H7 (cell line): ENCODE measurements around the gene MCM9. TPM values are rescaled to one million over a fixed set of nuclear protein-coding genes. Genes with fewer than 3 reads are reported as not detected.

ENCODE experiments used
- DNase-seq: peaks from one replicate; pipeline ENCODE4 v3.0.0; 2012
- H3K27me3 ChIP-seq: 2 replicates; pipeline ENCODE4 v1.6.0; 2011; ENCODE audit warnings: mild to moderate bottlenecking, low read length; ENCODE audit not compliant: control insufficient read depth, insufficient read depth
- H3K36me3 ChIP-seq: replicated peaks from 2 replicates; pipeline ENCODE4 v1.5.1; 2011; ENCODE audit warnings: low read length; ENCODE audit not compliant: control insufficient read depth, insufficient read depth
- H3K4me3 ChIP-seq: 2 replicates; pipeline ENCODE4 v1.5.1; 2011; ENCODE audit warnings: low read depth, mild to moderate bottlenecking, control low read depth, low read length, moderate library complexity; ENCODE audit not compliant: insufficient read depth
- total RNA-seq: library from RNA; depleted of rRNA; stranded (reverse); fragments of >200 nt; shearing (Covaris generic); gene quantifications from 2 replicates; pipeline ENCODE4 v1.2.3, GENCODE V29; 2014; rRNA removed

MCM9 gene
- 8.7 and 10.7 TPM in 2 replicates for total RNA-seq

DNA sequence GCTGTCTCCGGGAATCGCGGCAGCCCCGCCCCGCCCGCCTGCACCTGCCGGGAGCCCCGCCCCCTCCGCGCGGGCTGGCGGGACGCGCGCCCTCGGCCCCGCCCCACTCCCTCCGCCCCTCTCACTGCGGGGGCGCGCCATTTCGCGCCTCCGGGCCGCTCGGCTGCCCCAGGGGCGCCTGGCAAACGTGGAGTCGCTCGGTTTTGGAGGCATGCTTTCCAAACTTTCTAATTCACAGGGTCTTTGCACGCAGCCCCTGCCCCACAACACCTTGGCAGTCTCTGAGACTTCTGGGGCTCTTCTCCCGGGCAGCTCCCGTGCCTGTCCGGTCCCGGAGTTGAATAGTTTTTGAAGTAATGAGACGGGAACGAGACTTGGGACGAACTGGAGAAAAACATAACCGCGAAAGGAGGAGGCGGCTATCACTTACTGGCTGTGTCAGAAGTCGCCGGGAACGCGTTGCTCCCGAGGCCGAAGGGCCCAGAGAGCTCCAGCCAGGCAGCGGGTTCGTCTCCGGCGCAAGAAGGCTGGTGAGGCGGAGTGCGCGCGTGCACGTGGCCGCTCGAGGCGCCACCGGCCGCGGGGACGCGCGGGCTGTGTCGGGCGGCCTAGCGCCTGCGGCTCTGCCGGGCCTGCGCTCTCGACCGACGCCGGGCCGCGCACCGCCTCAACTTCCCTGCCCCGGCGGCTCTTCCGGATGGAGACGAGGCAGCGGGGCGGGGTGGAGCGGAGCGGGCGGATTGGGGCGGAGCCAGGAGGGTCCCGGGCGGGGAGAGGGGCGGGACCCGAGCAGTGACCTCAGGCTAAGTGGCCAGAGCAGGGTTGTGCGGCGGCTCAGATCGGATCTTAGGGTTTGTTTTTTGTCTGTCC is at the start of gene MCM9:
Gene MCM9 (minus strand): TSS at position 699 of the 870 bp plus-strand sequence. CDS start 3,436 bp downstream, outside the sequence.
- Histone ChIP-seq H3K36me3 (no peaks in the 10 kb centered on the region; the same call in 1 of the 2 replicates), H3K4me3 (peak within 1 kb of the TSS; percentile 89), H3K27me3 (no peaks in the 10 kb centered on the region)
- DNase-seq = peak; percentile 96

DNA sequence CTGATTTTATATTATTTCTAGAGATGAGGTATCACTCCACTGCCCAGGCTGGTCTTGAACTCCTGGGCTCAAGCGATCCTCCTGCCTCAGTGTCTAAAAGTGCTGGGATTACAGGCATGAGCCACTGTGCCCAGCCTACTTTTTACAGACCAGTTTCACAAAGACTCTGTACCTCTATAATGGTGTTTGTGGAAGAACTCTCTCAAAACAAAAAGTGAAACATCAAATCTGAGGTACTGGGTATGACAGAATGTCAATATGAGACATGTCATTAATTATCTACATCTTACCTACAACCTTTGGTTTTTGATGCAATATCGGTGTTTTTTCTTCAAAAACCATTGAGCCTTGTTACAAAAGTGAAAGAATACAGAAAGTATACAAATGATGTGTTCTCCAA is 49.4 kb upstream of the MCM9 start:
- H3K36me3 ChIP-seq = no peaks in the 10 kb centered on the region
- H3K27me3 ChIP-seq = no peaks in the 10 kb centered on the region
- DNase-seq = no peak
- no peak overlapping the region for H3K4me3 ChIP-seq

DNA sequence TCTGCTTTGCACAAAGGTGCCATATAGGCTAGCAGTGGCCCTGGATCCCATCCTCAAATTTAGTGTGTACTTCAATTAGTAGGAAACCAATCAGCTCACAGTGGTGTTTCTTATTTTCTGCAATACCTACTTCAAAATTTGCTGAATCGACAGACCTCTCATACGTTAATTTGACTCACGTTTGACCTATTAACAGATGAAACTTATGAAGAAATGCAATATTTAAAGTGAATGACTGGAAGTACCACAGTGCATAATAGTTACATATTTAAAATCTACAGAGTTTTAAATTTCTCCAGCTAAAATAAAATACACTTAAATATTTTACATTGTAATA is 47.6 kb upstream of the MCM9 start:
- H3K36me3 ChIP-seq = no peaks in the 10 kb centered on the region
- DNase-seq = no peak
- no peak overlapping the region for H3K4me3 ChIP-seq
- H3K27me3 ChIP-seq = no peaks in the 10 kb centered on the region

DNA sequence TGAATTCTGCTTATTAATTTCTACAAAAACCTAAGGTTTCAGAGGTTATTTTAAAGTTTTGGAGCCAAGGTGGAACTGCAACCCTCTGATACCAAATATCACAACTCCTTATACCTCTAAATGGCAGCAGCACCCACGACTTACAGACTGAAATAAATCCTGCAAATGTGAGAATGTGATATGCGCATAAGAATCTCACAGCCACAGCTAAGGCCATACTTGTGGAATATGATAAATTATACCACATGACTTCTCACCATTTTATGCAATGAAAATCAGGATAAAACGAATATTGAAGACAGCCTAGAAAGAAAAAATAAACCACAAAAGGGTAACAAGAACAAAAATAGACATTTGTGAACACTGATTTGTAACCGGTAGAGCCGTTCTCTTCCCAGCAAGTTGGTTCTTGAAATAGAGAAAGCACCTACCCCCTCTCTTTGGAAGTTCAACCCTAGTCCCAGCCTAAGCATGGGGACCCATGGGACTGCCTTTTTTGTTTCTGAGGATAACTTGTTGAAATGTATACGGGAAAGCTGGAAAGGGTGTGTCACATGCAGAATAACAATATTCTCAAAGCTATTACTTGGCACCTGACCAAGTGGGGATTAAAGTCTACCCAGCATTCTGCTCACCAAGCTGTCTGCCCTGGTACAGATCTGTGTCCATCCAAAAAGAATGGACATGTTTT is 47.1 kb upstream of the MCM9 start:
- H3K36me3 ChIP-seq = no peaks in the 10 kb centered on the region
- no peak overlapping the region for H3K4me3 ChIP-seq

DNA sequence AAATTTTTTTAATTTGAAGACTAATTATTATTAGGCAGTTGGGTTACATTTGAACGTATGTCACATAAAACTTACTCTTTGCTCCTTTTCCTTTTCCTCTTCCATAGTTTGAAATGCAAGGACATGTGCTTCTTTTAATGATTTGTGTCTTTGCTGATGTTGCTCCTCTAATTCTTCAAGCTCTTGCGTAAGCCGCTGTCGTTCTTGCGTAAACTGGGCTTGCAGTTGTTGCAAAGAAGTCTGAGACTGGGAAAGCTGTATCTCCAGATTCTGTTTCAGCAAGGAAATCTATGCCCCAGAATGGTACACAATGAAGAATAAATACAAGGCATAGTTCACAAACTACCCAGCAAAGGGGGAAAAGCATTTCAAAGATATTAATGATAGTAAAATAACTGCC is 45.1 kb upstream of the MCM9 start:
- no peaks in the 10 kb centered on the region for H3K36me3 ChIP-seq
- DNase-seq = no peak
- H3K27me3 ChIP-seq = no peaks in the 10 kb centered on the region
- H3K4me3 ChIP-seq = no peak overlapping the region

More for the DNA sequence above, 47.1 kb upstream of the MCM9 start:
- no peaks in the 10 kb centered on the region for H3K27me3 ChIP-seq
- no peak for DNase-seq

DNA sequence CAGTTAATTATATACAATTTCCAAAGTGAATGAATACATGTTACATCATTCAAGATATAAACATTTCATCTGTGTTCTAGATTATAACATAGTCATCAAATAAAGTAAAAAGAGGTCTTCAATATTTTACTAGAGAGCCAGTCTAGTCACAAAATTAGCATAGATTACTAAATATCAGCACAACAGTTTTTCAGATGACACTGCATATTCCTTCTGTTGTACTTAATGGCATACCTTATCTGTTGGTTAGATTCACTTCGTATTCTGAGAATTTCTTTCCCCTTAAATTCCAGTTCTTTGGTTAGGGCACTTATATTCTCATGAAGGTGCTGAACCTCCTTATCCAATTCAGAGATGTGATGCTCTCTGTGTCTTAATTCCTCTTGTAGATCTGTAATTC is 39.8 kb upstream of the MCM9 start:
- DNase-seq = no peak
- Histone ChIP-seq H3K4me3 (no peak overlapping the region), H3K36me3 (no peaks in the 10 kb centered on the region), H3K27me3 (no peaks in the 10 kb centered on the region)

DNA sequence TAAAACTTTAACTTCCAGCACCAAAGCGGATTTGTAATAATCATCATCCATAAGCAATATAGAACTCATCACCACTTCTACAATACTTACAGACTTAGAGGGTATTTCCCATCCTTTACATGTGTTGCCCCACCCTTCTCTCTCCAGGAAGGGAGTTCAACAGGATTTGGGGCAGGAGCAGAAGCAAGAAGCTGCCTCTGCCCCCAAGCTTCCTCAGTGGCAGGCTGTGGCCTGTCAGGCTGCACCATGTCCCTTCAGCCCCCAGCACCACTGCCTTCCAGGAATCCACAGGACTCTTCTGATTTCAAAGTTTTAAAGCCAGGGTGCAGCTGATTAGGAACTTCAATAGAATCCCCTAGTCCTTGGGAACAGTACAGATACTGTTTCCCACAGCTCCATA is 36.7 kb upstream of the MCM9 start:
- DNase-seq = no peak
- Histone ChIP-seq H3K36me3 (no peaks in the 10 kb centered on the region), H3K4me3 (no peak overlapping the region)

DNA sequence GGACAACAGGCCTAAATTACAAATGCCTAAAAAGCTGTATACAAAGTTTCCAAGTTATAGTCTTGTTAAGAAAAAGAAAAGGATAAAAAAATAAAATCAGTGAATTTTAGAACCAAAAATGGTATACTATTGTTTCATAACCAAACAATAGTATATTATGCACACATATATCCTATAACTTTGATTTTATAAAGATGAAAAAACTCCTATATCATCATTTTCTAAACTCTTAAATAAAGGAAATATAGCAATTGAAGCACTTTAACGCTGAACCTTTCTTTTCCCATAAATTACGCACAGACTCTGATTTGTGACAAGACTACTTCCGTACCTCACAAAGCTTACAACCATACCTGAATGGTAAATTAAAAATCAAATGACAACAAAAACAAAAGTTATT is 35.9 kb upstream of the MCM9 start:
- no peak overlapping the region for H3K4me3 ChIP-seq
- no peaks in the 10 kb centered on the region for H3K27me3 ChIP-seq
- DNase-seq = no peak
- no peaks in the 10 kb centered on the region for H3K36me3 ChIP-seq

More for the DNA sequence above, 36.7 kb upstream of the MCM9 start:
- H3K27me3 ChIP-seq = no peaks in the 10 kb centered on the region

DNA sequence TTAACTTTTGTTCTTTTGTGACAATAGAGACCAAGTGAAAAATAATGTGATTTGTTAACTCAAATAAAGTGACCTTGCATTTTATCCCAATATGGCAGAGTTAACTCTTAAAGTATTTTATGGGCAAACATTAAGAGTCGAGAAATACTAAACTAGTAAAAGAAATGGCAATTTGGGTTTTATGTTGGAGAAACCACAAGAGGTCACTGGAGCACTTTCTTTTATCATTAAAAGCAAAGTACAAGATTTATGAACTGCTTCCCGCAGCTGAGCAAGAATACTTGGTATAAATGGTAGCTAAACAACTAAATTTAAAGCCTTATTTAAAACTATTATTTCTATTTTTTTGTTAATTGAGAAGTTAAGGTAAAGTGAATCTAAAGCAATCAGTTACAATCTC is 33.5 kb upstream of the MCM9 start:
- DNase-seq = no peak
- H3K4me3 ChIP-seq = no peak overlapping the region
- H3K27me3 ChIP-seq = no peaks in the 10 kb centered on the region
- H3K36me3 ChIP-seq = no peaks in the 10 kb centered on the region

DNA sequence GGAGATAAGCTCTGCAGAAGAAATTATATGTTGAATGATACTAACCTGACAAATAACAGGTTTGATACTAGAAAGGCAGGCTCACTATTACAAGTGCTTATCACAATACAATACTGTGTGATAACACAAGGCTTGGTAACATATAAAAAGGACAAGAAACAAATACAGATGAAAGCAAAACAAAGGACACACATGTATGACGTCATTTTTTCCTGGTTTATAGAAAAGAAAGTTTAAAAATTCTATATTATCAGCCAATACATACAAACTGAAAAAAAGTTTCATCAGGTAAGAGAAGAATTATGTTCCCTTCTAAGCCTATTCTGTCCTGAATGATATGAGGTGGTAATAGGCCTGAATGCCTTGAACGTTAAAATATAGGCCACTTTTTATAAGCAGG is 32.3 kb upstream of the MCM9 start:
- DNase-seq = no peak

DNA sequence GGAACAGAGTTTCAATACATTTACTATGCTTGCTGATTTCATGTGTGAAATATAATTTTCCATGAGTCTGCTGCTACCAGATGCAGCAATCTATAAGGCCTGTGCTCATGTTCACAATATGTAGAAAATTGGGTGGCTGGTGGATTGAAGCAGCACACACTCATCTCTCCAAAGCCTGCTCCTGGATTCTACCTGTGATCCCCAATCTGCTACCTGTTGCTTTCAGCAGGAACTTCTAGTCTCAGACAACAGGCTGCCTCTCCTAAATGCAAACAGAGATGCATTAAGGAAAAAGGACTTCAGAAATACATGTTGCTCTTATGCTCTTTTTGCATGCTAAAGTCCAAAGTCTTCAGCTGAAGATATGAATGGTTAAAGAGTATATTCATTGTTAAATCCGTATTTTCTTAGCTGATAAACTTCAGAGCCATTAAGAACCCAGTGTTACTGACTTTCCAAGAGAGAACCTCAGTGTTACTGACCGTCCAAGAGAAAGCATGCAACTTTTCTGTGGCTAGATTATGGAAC is 30.9 kb upstream of the MCM9 start:
- Histone ChIP-seq H3K36me3 (no peaks in the 10 kb centered on the region), H3K27me3 (no peaks in the 10 kb centered on the region), H3K4me3 (no peak overlapping the region)
- DNase-seq = no peak

More for the DNA sequence above, 32.3 kb upstream of the MCM9 start:
- no peaks in the 10 kb centered on the region for H3K36me3 ChIP-seq
- H3K4me3 ChIP-seq = no peak overlapping the region
- H3K27me3 ChIP-seq = no peaks in the 10 kb centered on the region

DNA sequence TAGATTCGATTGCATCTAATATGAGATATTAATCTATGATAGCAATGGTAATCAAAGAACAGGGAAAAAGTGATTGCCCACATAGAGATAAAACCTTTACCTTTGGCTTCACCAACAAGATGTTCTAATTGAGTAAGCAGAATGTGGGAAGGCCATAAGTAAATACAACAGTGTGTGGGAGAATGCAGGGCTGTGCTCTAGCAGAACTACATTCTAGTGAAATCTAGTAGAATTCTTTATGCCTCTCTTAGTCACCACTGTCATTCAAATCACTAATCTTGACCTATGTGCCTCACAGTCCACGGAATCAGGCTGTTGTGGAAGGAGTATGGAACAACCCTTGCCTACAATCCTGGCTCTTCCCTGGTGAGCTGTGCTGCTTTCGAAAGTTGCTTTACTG is 30.4 kb upstream of the MCM9 start:
- no peak for DNase-seq
- no peaks in the 10 kb centered on the region for H3K27me3 ChIP-seq
- H3K36me3 ChIP-seq = no peaks in the 10 kb centered on the region
- no peak overlapping the region for H3K4me3 ChIP-seq

DNA sequence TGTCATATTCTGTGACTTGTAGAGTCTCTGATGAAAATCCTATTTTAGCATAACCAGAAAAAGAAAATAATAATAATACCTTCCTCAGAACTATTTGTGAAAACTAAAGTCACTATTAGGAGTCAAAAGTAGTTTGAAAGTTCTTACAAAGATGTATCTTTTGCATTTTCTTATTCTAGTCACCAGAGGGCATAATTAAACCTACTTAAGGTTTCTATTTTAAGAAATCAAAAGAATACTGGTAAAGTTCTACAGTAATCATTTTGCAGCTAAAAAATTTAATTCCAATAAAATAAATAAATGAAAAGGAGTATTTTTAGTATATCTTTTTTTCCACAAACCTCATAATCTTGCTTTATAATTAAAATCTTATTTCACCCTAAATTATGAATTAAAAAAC is 28.0 kb upstream of the MCM9 start:
- no peak overlapping the region for H3K4me3 ChIP-seq
- no peak for DNase-seq
- H3K36me3 ChIP-seq = no peaks in the 10 kb centered on the region
- no peaks in the 10 kb centered on the region for H3K27me3 ChIP-seq

DNA sequence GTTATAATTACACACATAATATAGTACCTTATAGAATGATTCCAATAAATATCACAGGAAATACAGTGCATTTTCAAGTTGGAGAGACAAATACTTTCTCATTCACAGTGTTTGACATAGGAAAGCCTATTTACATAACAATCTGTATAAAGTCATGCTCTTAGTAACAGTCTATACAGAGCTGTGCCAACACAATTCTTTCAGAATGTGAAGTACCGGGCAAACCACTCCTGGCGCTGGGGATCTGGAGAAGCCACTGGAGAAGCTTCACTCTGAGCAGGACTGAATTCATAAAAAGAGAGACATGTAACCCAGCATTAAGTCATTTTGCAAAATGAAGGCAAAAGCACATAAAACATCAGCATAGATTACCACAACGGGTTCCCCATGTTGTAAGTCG is 24.9 kb upstream of the MCM9 start:
- no peaks in the 10 kb centered on the region for H3K36me3 ChIP-seq
- DNase-seq = no peak
- H3K4me3 ChIP-seq = no peak overlapping the region
- no peaks in the 10 kb centered on the region for H3K27me3 ChIP-seq

DNA sequence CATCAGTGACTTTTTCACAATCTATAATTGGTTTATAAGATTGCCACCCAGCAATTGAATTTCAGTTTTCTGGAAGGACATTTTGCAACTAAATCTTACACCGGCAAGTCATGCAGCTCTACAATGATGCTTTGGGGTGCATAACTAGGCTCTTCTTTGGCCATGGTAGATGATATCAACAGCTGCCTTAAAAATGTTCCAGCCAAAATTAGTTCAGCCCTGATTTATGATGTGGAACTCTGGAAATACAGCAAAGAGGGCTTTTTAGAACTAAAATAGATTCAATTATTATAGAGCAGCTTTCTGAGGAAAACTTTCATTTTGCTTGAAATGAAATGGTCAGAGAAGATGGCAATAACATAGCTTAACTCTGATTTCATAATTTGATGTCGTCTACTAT is 18.4 kb upstream of the MCM9 start:
- Histone ChIP-seq H3K27me3 (no peaks in the 10 kb centered on the region), H3K4me3 (no peak overlapping the region), H3K36me3 (no peaks in the 10 kb centered on the region)
- DNase-seq = no peak
